ENCODE results near the gene SRSF8.

SRSF8 gene

DNA sequence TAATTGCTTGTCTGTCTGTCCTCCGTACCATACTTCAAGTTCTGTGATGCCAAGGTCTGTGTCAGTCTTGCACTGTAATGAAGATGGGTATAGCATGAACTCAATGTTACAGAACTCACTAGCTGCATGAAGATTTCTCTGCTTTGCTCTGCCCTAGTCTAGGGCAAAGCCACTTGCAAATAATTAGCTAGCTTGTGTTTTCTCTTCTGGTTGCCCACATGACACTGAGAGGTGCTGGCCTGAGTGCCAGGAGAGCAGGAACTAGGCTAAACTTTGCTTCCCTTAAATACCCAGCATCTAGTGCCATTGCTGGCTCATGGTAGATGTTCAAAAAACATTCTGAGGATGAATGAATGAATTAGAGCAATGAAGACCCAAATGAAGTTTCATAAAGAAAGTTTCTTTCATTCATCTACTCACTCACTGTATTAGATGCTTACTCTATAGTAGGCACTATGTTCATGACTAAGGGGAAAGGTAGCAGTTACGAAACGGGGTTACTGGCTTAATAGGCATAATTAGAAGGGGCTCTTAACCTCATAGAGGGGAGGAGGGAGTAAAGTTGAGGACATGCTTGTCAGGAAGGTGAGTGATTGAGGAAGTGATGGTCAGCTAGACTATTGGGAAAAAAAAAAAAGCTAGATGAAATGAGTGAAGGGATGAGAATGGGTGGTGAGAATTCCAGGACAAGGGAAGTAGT, 18.5 kb downstream of the SRSF8 start:
- TF ChIP-seq, protein P1, sequence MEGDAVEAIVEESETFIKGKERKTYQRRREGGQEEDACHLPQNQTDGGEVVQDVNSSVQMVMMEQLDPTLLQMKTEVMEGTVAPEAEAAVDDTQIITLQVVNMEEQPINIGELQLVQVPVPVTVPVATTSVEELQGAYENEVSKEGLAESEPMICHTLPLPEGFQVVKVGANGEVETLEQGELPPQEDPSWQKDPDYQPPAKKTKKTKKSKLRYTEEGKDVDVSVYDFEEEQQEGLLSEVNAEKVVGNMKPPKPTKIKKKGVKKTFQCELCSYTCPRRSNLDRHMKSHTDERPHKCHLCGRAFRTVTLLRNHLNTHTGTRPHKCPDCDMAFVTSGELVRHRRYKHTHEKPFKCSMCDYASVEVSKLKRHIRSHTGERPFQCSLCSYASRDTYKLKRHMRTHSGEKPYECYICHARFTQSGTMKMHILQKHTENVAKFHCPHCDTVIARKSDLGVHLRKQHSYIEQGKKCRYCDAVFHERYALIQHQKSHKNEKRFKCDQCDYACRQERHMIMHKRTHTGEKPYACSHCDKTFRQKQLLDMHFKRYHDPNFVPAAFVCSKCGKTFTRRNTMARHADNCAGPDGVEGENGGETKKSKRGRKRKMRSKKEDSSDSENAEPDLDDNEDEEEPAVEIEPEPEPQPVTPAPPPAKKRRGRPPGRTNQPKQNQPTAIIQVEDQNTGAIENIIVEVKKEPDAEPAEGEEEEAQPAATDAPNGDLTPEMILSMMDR (IDR thresholded peaks at IDR 0.05) = no peak
- Histone ChIP-seq H3K27ac (no peak overlapping the region), H3K36me3 (no peaks in the 10 kb centered on the region), H3K4me1 (peaks cover 7 to 41% (median 30%) of the 10 kb centered on the region in 4 donors), H3K27me3 (no peaks in the 10 kb centered on the region), H3K4me3 (no peak overlapping the region), H3K9me3 (no peaks in the 10 kb centered on the region)
- no peak for DNase-seq
- intact Hi-C loops (cut with DNase I; ENCODE audit: low total_unique reads) = no loop called here

DNA sequence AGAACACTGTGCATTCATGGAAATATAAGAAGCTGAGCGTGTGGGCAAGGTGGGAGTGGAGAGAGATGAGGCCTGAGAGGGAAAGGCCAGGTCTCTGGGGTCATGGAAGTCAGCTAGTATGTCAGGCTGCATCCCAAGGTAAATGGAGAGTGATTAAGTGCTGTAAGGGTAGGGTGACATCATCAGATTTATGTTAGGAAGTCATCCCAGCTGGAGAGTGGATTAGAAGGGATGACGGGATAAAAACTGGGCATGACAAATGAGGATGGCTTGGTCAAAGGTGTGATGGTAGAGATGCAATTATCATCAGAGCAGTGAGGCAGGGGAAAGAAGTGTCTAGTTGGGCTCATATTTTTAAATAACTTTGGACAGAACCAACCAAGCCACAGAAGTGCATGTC, 19.4 kb downstream of the SRSF8 start:
- intact Hi-C loops (cut with DNase I; ENCODE audit: low total_unique reads) = no loop called here
- Histone ChIP-seq H3K4me1 (peaks cover 6 to 38% (median 29%) of the 10 kb centered on the region in 4 donors), H3K36me3 (no peaks in the 10 kb centered on the region), H3K27me3 (no peaks in the 10 kb centered on the region), H3K4me3 (no peak overlapping the region), H3K9me3 (no peaks in the 10 kb centered on the region), H3K27ac (no peak overlapping the region)
- DNase-seq = no peak
- TF ChIP-seq, protein P1 (IDR thresholded peaks at IDR 0.05) = no peak

DNA sequence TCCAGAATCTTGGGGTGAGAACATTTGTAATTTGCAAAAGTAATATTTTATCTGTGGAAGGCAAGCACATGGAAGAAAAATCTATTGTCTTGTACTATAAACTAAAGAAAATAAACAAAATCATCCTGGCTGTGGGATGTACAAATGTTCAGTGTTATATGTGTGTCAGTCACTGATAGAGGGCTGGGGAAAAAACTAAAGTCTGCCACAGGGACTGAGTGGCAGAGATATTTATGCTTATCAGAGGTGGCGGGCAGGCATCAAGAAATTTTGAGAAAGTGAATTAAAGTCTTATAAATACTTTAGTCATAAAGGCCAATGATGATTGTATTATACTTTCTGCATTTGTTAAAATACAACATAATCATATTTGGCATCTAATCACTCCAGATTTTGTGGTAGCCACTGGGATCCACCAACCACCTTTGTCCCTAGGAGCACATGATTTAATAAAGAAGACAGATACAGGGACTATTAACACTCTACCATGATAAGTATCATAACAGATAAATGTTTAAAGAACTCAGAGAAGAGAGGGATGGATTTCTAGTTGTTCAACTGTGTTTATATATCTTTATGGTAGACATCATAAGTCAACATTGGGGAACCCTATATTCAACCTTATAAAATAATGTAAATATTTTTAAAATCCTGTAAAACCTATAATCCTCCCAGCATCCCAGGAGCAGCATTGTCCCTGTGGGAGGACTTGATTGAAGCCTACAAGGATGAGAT, 20.3 kb downstream of the SRSF8 start:
- intact Hi-C loops (cut with DNase I; ENCODE audit: low total_unique reads) = no loop called here
- Histone ChIP-seq H3K27me3 (no peaks in the 10 kb centered on the region), H3K4me3 (no peak overlapping the region), H3K4me1 (peaks cover 0 to 39% (median 32%) of the 10 kb centered on the region in 4 donors), H3K27ac (no peak overlapping the region), H3K9me3 (no peaks in the 10 kb centered on the region), H3K36me3 (no peaks in the 10 kb centered on the region)
- TF ChIP-seq, protein P1 (IDR thresholded peaks at IDR 0.05) = no peak
- no peak for DNase-seq

DNA sequence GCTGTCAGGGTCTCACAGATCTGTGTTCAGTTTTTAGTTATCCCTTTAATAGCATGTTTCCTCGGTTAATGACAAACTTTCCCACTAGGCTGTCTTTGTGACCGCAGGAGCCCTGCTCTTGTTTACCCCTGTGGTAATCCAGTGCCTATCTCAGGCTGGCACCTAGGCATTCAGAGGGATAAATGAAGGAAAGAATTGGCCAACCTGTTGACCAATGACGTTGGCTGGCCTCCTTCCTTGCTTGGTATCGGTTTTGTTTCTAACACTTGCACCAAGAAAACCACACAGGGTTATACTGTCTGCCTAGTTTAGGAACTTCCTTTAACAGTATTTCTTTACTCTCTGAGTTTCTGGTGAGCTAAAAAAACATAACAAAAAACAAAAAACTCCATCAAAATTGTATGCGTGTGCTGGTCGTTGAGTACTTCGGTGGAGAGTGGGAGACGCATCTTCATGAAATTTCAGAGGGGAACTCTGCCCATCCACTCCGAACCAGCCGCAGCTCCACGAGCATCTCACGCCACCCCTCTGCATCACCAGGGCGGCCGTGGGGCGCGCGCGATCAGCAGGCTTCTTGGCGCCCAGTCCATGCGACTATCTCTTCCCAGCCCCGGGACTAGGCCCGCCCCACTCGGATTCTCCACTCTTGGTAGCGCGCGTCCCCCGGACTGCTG, 22.4 kb downstream of the SRSF8 start:
- no peak for DNase-seq
- H3K27me3 ChIP-seq = no peaks in the 10 kb centered on the region
- peak overlapping the region; percentile 84 to 97 for H3K27ac ChIP-seq
- TF ChIP-seq, protein P1 (IDR thresholded peaks at IDR 0.05) = no peak
- H3K36me3 ChIP-seq = no peaks in the 10 kb centered on the region
- peaks cover 0 to 46% (median 40%) of the 10 kb centered on the region in 4 donors for H3K4me1 ChIP-seq
- no peaks in the 10 kb centered on the region for H3K9me3 ChIP-seq
- intact Hi-C loops (cut with DNase I; ENCODE audit: low total_unique reads) = no loop called here
- peak overlapping the region; percentile 62 to 91 for H3K4me3 ChIP-seq

DNA sequence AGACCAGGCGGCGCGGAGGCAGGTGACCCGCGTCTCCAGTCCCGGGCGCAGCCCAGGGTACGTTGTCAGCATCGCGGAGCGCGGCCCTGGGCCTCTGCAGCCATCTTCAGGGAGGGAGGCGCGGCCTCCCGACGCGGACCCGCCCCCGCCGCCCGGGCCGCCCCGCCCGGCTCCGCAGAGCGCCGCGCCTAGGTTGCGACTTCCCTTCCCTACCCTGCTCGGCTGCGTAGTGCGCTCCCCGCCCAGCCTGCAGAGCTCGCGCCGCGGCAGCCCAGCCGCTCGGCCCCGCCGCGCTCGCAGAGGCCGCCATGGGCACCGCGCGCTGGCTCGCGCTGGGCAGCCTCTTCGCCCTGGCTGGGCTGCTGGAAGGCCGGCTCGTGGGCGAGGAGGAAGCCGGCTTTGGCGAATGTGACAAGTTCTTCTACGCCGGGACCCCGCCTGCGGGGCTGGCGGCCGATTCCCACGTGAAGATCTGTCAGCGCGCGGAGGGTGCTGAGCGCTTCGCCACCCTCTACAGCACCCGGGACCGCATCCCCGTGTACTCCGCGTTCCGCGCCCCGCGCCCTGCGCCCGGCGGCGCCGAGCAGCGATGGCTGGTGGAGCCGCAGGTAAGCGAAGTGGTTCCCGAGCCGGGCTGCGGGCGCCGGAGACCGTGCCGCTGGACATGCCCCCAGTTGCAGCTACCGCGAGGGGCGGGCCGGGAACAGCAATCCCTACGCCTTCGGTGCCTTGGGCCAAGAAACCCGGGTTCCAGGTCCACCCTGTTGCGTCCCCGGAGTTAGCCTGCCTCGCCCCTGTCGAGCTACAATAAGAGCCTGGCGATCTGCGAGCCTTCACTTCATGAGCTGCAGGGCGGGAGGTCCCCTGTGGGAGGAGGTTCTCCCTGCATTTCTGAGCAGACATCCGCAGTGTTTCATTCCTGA, 23.2 kb downstream of the SRSF8 start, which contains the start of gene ENDOD1:
Gene ENDOD1 (plus strand): TSS at position 227 of the 923 bp plus-strand sequence. CDS start 82 bp downstream, at position 309.
- TF ChIP-seq, protein P1 (IDR thresholded peaks at IDR 0.05) = peak in 1 of 2 experiments; percentile 20
- Histone ChIP-seq H3K27ac (peak within 1 kb of the TSS; percentile 84 to 97), H3K9me3 (no peaks in the 10 kb centered on the region), H3K4me3 (peak within 1 kb of the TSS; percentile 62 to 91), H3K27me3 (no peaks in the 10 kb centered on the region), H3K4me1 (peaks cover 0 to 54% (median 41%) of the 10 kb centered on the region in 4 donors), H3K36me3 (no peaks in the 10 kb centered on the region)
- DNase-seq = peak; percentile 72 to 91
- intact Hi-C loops (cut with DNase I; ENCODE audit: low total_unique reads) = no loop called here

Measured in tibial artery (tissue), 4 donors.